Keratinocyte (primary cell): ENCODE data around the gene CCDC86.

Experiments
- CTCF ChIP-seq, 3 experiments: IDR thresholded peaks in 1 of 3; conservative IDR thresholded peaks in 1 of 3; optimal IDR thresholded peaks in 1 of 3; 2 replicates in 2 of 3; 3 replicates in 1 of 3; pipeline versions ENCODE3 to v1.5.1; 2011; ENCODE audit warnings: low read length in 3 of 3, mild to moderate bottlenecking in 3 of 3, moderate library complexity in 2 of 3, control low read depth in 1 of 3, inconsistent platforms in 1 of 3; ENCODE audit not compliant: insufficient read depth in 2 of 3; ENCODE audit errors: extremely low read depth in 1 of 3
- EZH2 ChIP-seq: IDR thresholded peaks from one replicate; pipeline ENCODE4 v1.6.1; 2012; ENCODE audit warnings: inconsistent platforms, mild to moderate bottlenecking, low read length, moderate library complexity

GRCh38 chr11:60834742-60835533 is 7.0 kb upstream of the CCDC86 start:
- TF ChIP-seq CTCF (optimal IDR thresholded peaks at IDR 0.05 in 1 of 3, IDR thresholded peaks at IDR 0.05 in 1 of 3, conservative IDR thresholded peaks at IDR 0.05 in 1 of 3; ENCODE audit: extremely low read depth in 1 of 3, insufficient read depth in 2 of 3, low read length in 3 of 3) (no peak), EZH2 (no peak)
